HCT116 (cell line): ENCODE data around the gene LYVE1. TPM values are rescaled to one million over a fixed set of nuclear protein-coding genes. Genes with fewer than 3 reads are reported as not detected.

ENCODE experiments used
- ATAC-seq: fragments of 200-7000 bp; cut with Tn5 transposase; 2 replicates; pipeline ENCODE4 v1.9.1; 2020; ENCODE audit warnings: mild to moderate bottlenecking, moderate library complexity
- BruUV-seq: library from RNA; stranded (reverse); fragments of 400-500 nt; replicated peaks from 2 replicates; lab custom pipeline; 2021; lab: Mats Ljungman, UMichigan
- CTCF ChIA-PET: fragments of 300-600 bp; sonication (Branson Sonifier 250); formaldehyde crosslinking; loops from one replicate; lab custom pipeline; 2021; ENCODE audit warnings: antibody characterized with exemption; lab: Charles Lee
- POLR2A ChIA-PET: fragments of 300-600, 350-600 bp; sonication (Branson Sonifier 250); formaldehyde crosslinking; loops from one replicate; lab custom pipeline; 2021; ENCODE audit warnings: antibody characterized with exemption; lab: Charles Lee
- RAD21 ChIA-PET, 2 experiments: fragments of 300-600 bp; sonication (Branson Sonifier 250); formaldehyde crosslinking; loops; one replicate each; lab custom pipeline; 2023; ENCODE audit warnings: low total read pairs in 2 of 2; ENCODE audit not compliant: uncharacterized antibody in 2 of 2, unreplicated experiment in 2 of 2, low non-redundant PET in 1 of 2; lab: Charles Lee
- DNase-seq: peaks from one replicate; pipeline ENCODE4 v3.0.0-alpha.2; 2010; ENCODE audit warnings: low read depth, low spot score
- H2AFZ ChIP-seq: fragments of 200-600 bp; shearing (Covaris generic), sonication (generic); 2 replicates; pipeline ENCODE4 v1.6.1; 2017; ENCODE audit warnings: low read depth, mixed run types, mixed read lengths, antibody characterized with exemption, low read length; ENCODE audit not compliant: poor library complexity, severe bottlenecking
- H3K27ac ChIP-seq: 2 replicates; pipeline ENCODE4 v1.5.1; 2012; ENCODE audit warnings: low read depth, low read length
- H3K27me3 ChIP-seq: fragments of 200-600 bp; sonication (generic); 2 replicates; pipeline ENCODE4 v1.6.1; 2016; ENCODE audit warnings: mixed run types, low read length, mixed read lengths; ENCODE audit not compliant: insufficient read depth
- H3K36me3 ChIP-seq, 2 experiments: fragments of 200-500 bp in 1 of 2; fragments of 200-600 bp in 1 of 2; sonication (Bioruptor generic) in 1 of 2; sonication (generic) in 1 of 2; 2 replicates each; pipeline versions ENCODE4 v1.5.1 to v1.6.1; 2014 to 2016; ENCODE audit warnings: low read length in 2 of 2, inconsistent platforms in 1 of 2, mixed read lengths in 1 of 2, mixed run types in 1 of 2; ENCODE audit not compliant: insufficient read depth in 2 of 2, control insufficient read depth in 1 of 2
- H3K4me1 ChIP-seq, 2 experiments: fragments of 200-600 bp in 1 of 2; sonication (generic) in 1 of 2; 2 replicates each; pipeline versions ENCODE4 v1.5.1 to v1.6.1; 2012 to 2017; ENCODE audit warnings: low read length in 2 of 2, inconsistent platforms in 1 of 2, mild to moderate bottlenecking in 1 of 2, mixed read lengths in 1 of 2, mixed run types in 1 of 2, moderate library complexity in 1 of 2; ENCODE audit not compliant: insufficient read depth in 2 of 2, control insufficient read depth in 1 of 2
- H3K4me2 ChIP-seq: fragments of 200-600 bp; sonication (generic); 2 replicates; pipeline ENCODE4 v1.6.1; 2017; ENCODE audit warnings: mixed run types, low read length, mixed read lengths
- H3K4me3 ChIP-seq, 2 experiments: fragments of 200-600 bp in 1 of 2; sonication (generic) in 1 of 2; replicated peaks in 1 of 2; 2 replicates each; pipeline ENCODE4 v1.5.1; 2011 to 2016; ENCODE audit warnings: low read length in 2 of 2, control low read depth in 1 of 2, low read depth in 1 of 2, mild to moderate bottlenecking in 1 of 2, mixed read lengths in 1 of 2, mixed run types in 1 of 2
- H3K79me2 ChIP-seq: fragments of 200-600 bp; sonication (generic); 2 replicates; pipeline ENCODE4 v1.6.1; 2017; ENCODE audit warnings: mild to moderate bottlenecking, mixed run types, low read length, moderate library complexity, mixed read lengths; ENCODE audit not compliant: insufficient read depth
- H3K9ac ChIP-seq: fragments of 200-600 bp; sonication (generic); 2 replicates; pipeline ENCODE4 v1.6.1; 2016; ENCODE audit warnings: low read length, mixed read lengths
- H3K9me2 ChIP-seq: fragments of 200-600 bp; sonication (generic), shearing (Covaris generic); 2 replicates; pipeline ENCODE4 v1.6.1; 2017; ENCODE audit warnings: mixed run types, mild to moderate bottlenecking, moderate library complexity; ENCODE audit not compliant: insufficient read depth
- H3K9me3 ChIP-seq, 2 experiments: fragments of 200-500 bp in 1 of 2; fragments of 200-600 bp in 1 of 2; sonication (Bioruptor generic) in 1 of 2; sonication (generic) in 1 of 2; 2 replicates each; pipeline ENCODE4 v1.6.1; 2014 to 2017; ENCODE audit warnings: low read length in 2 of 2, mixed read lengths in 2 of 2, inconsistent platforms in 1 of 2, low read depth in 1 of 2, mild to moderate bottlenecking in 1 of 2, mixed run types in 1 of 2, moderate library complexity in 1 of 2; ENCODE audit not compliant: control insufficient read depth in 1 of 2, insufficient read depth in 1 of 2
- H4K20me1 ChIP-seq: fragments of 200-600 bp; sonication (generic), shearing (Covaris generic); 2 replicates; pipeline ENCODE4 v1.6.1; 2017; ENCODE audit warnings: mixed run types, mild to moderate bottlenecking, moderate library complexity; ENCODE audit not compliant: insufficient read depth
- CBX3 ChIP-seq: IDR thresholded peaks from 2 replicates; pipeline ENCODE4 v1.6.1; 2012; ENCODE audit warnings: low read depth
- CTCF ChIP-seq, 3 experiments: fragments of 200-600 bp in 1 of 3; sonication (generic) in 1 of 3; IDR thresholded peaks in 2 of 3; conservative IDR thresholded peaks in 1 of 3; 2 replicates each; pipeline ENCODE4 v1.5.1; 2012 to 2017; ENCODE audit warnings: low read depth in 2 of 3, low read length in 2 of 3, antibody characterized with exemption in 1 of 3, borderline replicate concordance in 1 of 3, control low read depth in 1 of 3, mild to moderate bottlenecking in 1 of 3, mixed read lengths in 1 of 3, mixed run types in 1 of 3, moderate library complexity in 1 of 3; ENCODE audit not compliant: insufficient read depth in 1 of 3
- EGR1 ChIP-seq: IDR thresholded peaks from 2 replicates; pipeline ENCODE4 v1.6.1; 2012; ENCODE audit warnings: low read depth
- EZH2phosphoT487 ChIP-seq: fragments of 200-600 bp; IDR thresholded peaks from 2 replicates; pipeline ENCODE4 v1.6.1; 2018; ENCODE audit warnings: antibody characterized with exemption, borderline replicate concordance
- JUND ChIP-seq: IDR thresholded peaks from 2 replicates; pipeline ENCODE4 v1.6.1; 2012
- MAX ChIP-seq: IDR thresholded peaks from 2 replicates; pipeline ENCODE4 v1.6.1; 2012
- POLR2A ChIP-seq: IDR thresholded peaks from 2 replicates; pipeline ENCODE4 v1.7.0; 2011; ENCODE audit warnings: borderline replicate concordance; ENCODE audit not compliant: insufficient read depth, insufficient read length; ENCODE audit errors: extremely low read depth
- REST ChIP-seq: IDR thresholded peaks from 2 replicates; pipeline ENCODE4 v1.6.1; 2012; ENCODE audit warnings: low read depth
- SIN3A ChIP-seq: IDR thresholded peaks from 2 replicates; pipeline ENCODE4 v1.6.1; 2012; ENCODE audit warnings: low read depth
- SP1 ChIP-seq: IDR thresholded peaks from 2 replicates; pipeline ENCODE4 v1.6.1; 2012; ENCODE audit warnings: low read depth
- SRF ChIP-seq: IDR thresholded peaks from 2 replicates; pipeline ENCODE4 v1.6.1; 2012; ENCODE audit warnings: low read depth
- ZBTB33 ChIP-seq: IDR thresholded peaks from 2 replicates; pipeline ENCODE4 v1.6.1; 2011; ENCODE audit warnings: mild to moderate bottlenecking, low read length, moderate library complexity; ENCODE audit not compliant: insufficient replicate concordance; ENCODE audit errors: extremely low read depth
- ZFX ChIP-seq: fragments of 450-650 bp; IDR thresholded peaks from 2 replicates; pipeline ENCODE4 v1.6.1; 2017
- ZNF274 ChIP-seq: fragments of 200-500 bp; sonication (Bioruptor generic); IDR thresholded peaks from 2 replicates; pipeline ENCODE4 v1.6.1; 2014; ENCODE audit warnings: mild to moderate bottlenecking, low read depth, low read length, inconsistent platforms
- intact Hi-C: fragments of 100-400 bp; cut with micrococcal nuclease; formaldehyde crosslinking; loops from 2 replicates; pipeline ENCODE4 v1.10.0; 2022
- total RNA-seq: library from RNA; stranded (reverse); gene quantifications from one replicate; pipeline ENCODE4 v1.2.1, GENCODE V29; 2021; ENCODE audit not compliant: unreplicated experiment

Gene LYVE1
- total RNA-seq, 1 experiment from 2014 or later: 0.34 TPM

- TF ChIP-seq POLR2A (no peak), JUND (no peak), SP1 (no peak), ZFX (no peak), SRF (no peak), EZH2phosphoT487 (no peak), SIN3A (no peak), ZNF274 (no peak), CTCF (IDR thresholded peaks at IDR 0.05 in 2 of 3, conservative IDR thresholded peaks at IDR 0.05 in 1 of 3; ENCODE audit: borderline replicate concordance in 1 of 3, insufficient read depth in 1 of 3, low read depth in 2 of 3, low read length in 2 of 3) (no peak), CBX3 (no peak), EGR1 (no peak), REST (no peak), ZBTB33 (no peak), MAX (no peak)
- Histone ChIP-seq H3K4me3 (no peak overlapping the region), H3K9me2 (no peaks in the 10 kb centered on the region), H3K79me2 (no peaks in the 10 kb centered on the region), H4K20me1 (no peaks in the 10 kb centered on the region), H3K36me3 (no peaks in the 10 kb centered on the region), H3K27ac (no peak overlapping the region), H3K9me3 (no peaks in the 10 kb centered on the region), H3K4me1 (peaks cover 0 to 32% of the 10 kb centered on the region in 2 experiments; a peak in 2 of 4 replicates), H2AFZ (no peak overlapping the region), H3K4me2 (peak overlapping the region; percentile 21), H3K27me3 (no peaks in the 10 kb centered on the region), H3K9ac (no peak overlapping the region)
- intact Hi-C loops: no loop called here
- ChIA-PET CTCF (interaction anchor here (1.6 kb wide), 1 partner anchor 53 kb away, joined by 4 read pairs; the partner anchor contains the start of gene RNF141), RAD21 (no interaction called here), POLR2A (no interaction called here)
- BruUV-seq: no TSS peak
- DNase-seq (no peak), ATAC-seq (no peak)
Observed at GRCh38 chr11:10594407-10594806, 25.9 kb upstream of the LYVE1 start.
